Esophagus squamous epithelium (tissue), 4 donors: ENCODE measurements around the gene C2orf92.

ENCODE experiments used
- POLR2A ChIP-seq, 4 donors: fragments of 450-650 bp; IDR thresholded peaks; one replicate each; pipeline ENCODE4 v1.6.1; 2017; ENCODE audit warnings: antibody characterized with exemption in 4 of 4, mild to moderate bottlenecking in 4 of 4, moderate library complexity in 3 of 4
- TF ChIP-seq, protein P1 (sequence below), 6 experiments: fragments of 450-650 bp in 4 of 6; fragments of 200-600 bp in 2 of 6; sonication (generic) in 2 of 6; IDR thresholded peaks; one replicate each; pipeline ENCODE4 v1.5.1; 2016 to 2019; ENCODE audit warnings: antibody characterized with exemption in 6 of 6, mild to moderate bottlenecking in 4 of 6, moderate library complexity in 4 of 6

DNA sequence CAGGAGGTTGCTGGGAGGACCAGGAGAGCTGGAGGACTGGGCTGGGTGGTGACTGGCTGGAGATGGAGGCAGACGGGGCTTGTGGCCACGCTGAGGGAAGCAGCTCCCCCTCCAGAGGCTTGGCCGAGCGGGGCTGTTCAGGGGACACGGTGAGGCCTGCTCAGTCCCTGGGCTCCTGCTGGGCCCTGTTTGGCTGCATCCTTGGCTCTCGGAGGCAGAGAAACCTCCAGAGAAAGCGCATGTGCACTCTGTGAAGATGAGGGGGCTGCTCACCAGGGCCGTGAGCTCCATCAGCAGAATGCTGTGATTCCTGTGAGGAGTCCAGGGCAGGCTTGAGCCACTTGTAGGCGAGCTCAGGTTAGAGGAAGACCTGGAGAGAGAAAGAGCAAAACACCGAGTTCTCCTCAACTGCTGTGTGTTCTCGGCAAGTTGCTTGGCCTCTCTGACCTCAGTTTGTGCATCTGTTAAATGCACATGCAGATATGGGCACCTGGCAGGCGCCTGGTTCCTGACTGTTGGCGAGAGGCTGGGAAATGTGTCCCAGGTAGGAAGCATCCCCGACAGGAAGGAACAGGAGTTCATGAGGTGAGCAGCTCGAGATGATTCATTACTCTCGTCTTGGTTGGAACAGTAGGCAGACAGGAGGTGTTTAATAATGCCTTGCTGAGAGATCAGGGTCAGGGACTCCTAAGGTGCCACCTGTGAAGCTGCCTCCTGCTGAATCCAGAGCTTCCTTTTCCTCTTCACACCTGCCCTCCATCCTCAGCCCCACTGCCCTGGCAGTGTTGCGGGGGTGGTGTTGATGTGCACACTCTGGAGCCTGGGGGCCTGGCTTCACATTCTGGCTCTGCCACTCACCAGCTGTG, 44.8 kb downstream of the C2orf92 start:
- TF ChIP-seq, protein P1, sequence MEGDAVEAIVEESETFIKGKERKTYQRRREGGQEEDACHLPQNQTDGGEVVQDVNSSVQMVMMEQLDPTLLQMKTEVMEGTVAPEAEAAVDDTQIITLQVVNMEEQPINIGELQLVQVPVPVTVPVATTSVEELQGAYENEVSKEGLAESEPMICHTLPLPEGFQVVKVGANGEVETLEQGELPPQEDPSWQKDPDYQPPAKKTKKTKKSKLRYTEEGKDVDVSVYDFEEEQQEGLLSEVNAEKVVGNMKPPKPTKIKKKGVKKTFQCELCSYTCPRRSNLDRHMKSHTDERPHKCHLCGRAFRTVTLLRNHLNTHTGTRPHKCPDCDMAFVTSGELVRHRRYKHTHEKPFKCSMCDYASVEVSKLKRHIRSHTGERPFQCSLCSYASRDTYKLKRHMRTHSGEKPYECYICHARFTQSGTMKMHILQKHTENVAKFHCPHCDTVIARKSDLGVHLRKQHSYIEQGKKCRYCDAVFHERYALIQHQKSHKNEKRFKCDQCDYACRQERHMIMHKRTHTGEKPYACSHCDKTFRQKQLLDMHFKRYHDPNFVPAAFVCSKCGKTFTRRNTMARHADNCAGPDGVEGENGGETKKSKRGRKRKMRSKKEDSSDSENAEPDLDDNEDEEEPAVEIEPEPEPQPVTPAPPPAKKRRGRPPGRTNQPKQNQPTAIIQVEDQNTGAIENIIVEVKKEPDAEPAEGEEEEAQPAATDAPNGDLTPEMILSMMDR (IDR thresholded peaks at IDR 0.05) = no peak
- TF ChIP-seq POLR2A (IDR thresholded peaks at IDR 0.05) = no peak
